NCI-H82 treated with DMSO at 0.1 percent for 48 hours (cell line): ENCODE results near the gene ZNF784.

Source experiments
- DNase-seq: peaks from one replicate; lab custom pipeline; 2025; ENCODE audit not compliant: unreplicated experiment; lab: John Stamatoyannopoulos, UW

Gene ZNF784

DNA sequence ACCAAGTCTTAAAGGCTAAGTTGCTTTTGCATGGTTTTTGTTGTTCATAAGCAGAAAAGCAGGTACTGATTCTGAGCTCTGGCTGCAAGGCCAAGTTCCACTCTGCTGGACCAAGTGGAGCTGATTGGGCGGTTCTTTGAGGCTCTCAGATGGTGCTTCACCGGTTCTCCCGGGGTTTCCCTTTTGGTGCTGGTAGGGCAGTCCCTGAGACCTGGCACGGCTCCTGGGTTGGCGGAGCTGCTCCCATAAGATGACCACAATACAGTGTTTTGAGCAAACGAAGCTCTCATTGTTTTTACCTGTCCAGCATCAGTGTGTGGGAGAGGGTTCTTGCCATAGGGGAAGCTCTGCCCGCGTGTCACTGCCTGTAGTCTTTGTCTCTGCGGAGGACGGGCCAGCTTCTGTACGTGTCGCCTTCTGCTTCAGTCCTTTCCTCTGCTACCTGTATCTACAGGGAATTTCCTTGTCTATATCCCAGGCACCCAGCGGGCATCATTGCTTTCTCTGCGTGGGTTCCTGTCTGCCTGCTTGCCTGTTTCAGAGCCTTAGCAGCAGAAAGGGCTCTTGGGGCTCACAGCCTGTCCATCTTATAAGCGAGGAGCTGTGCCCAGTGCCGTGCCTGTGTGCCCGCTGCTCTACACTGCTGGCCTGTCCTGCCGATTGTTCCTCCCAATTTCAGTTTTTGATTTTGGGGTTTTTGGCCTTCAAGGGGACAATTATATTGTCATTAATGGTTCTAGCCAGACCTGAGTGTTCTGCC, 32.8 kb upstream of the ZNF784 start:
- DNase-seq = no peak

GRCh38 chr19:55656552-55656951, 32.2 kb upstream of the ZNF784 start:
- no peak for DNase-seq

DNA sequence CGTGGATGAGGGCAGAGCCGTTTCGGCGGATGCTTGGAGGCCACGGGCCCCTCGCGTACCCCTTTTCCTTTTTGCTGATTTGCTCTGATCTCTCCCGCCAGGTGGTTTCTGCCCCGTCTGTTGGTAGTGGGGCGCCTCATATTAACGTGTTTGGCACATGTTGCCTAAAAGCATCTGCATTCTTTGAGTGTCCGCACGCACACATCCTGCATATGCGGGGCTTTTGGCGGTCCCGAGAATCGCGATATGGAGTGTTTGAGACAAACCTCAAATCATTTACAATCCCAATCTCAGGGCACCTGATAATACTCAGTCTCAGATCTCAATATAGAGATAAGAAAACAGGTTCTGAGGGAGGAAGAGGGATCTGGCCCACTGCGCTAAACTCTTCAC, 31.3 kb upstream of the ZNF784 start:
- DNase-seq = no peak

GRCh38 chr19:55654868-55655647, 30.7 kb upstream of the ZNF784 start, which contains the start of gene U2AF2:
U2AF2 (plus strand) TSS chr19:55655035; CDS start chr19:55655105, 70 bp downstream.
- peak; percentile 85 for DNase-seq

DNA sequence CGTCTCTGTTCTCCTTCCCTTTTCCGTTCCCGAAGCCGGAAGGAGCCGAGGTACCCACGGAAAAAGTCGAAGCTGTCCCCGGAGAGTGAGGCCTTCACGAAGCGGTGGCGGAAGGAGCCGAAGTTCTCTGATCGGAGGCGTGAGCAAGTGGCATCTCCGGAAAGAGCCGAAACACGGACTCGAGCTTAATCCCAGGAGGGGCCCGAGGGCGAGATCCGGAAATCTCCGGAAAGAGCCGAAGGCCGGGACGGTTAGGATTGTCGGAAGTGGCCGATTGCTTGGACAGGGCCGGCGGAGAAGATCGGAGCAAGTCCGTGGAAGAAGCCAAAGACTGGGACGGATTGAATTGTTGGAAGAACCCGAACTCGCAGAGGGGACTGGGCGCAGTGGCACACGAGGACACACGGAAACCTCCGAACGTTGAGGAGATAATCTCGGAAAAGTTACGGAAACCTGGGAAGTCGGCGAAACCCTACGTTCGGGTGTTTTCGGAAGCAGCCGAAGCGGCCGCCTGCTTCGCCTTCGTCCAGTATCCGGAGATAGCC, 30.0 kb upstream of the ZNF784 start:
- peak; percentile 94 for DNase-seq

- peak; percentile 99 for DNase-seq
These were observed 29.4 kb upstream of the ZNF784 start for GRCh38 chr19:55653651-55654322.

DNA sequence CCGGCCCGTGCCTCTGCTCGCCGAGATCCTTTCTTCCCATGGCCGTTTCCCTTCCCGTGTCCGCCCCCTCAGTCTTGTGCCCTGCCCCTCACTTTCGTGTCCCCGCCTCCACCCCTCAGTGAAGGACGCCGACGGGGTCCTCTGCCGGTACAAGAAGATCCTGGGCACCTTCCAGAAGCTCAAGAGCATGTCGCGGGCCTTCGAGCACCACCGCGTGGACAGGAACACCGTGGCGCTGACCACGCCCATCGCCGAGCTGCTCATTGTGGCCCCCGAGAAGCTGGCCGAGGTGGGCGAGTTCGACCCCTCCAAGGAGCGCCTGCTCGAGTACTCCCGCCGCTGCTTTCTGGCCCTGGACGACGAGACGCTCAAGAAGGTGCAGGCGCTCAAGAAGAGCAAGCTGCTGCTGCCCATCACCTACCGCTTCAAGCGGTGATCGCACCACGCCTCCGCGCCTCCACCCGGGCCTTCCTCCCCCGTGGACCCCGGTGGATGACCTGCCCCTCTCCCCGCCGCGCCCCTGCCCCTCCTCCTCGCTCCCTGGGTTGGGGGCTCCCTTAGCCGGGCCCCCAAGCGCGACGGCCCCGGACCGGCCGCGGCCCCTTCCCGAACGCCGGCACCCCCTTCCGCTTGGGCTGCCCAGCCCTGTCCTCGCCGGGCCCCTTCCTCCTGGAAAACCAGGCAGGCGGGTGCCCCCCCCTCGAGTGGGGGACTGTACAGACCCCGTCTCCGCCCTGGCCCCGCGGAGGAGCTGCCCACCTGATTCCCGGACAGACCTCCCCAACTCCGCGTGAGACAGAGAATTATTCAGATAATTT, 28.2 kb upstream of the ZNF784 start:
- no peak for DNase-seq

GRCh38 chr19:55651236-55651635, 26.9 kb upstream of the ZNF784 start:
- no peak for DNase-seq

DNA sequence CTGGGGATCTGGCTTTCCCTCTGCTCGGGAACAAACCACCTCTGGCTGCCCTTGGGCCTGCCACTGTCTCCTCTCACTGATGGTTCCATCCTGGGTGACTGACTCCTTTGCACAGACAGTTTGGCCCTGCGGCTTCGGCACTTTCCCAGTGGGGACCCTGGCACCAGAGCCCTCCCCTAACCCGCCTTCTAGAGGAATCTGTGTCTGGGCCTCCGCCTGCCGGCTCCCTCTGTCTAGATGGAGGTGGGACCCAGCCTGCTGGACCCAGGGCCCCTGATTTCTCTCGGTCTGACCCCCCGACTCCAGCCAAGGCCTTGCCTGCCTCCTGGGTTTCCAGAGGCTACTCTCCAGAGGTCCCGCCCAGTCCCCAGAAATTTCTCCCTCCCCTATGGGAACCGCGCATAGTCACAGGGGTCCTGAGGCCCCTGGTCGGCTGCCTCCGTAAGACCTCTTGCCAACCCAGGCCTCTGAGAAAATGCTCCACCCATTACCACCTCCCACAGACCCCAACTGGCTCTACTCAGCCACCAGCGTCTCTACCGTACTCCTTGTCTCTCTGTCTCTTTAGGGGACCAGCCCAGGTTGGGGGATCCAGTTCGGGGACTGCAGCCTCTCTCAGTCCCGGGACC, 26.4 kb upstream of the ZNF784 start:
- no peak for DNase-seq

- DNase-seq = no peak
These were observed 25.8 kb upstream of the ZNF784 start for GRCh38 chr19:55650126-55650557.

- no peak for DNase-seq
These were observed 25.1 kb upstream of the ZNF784 start for GRCh38 chr19:55649268-55650125.

GRCh38 chr19:55648585-55649267, 24.4 kb upstream of the ZNF784 start:
- no peak for DNase-seq

- peak; percentile 55 for DNase-seq
These were observed 23.6 kb upstream of the ZNF784 start, which contains the start of gene CCDC106 for GRCh38 chr19:55647732-55648584. CCDC106 (plus strand) TSS chr19:55648212; CDS start chr19:55649047, 835 bp downstream.

- DNase-seq = peak; percentile 51
These were observed 22.7 kb upstream of the ZNF784 start for GRCh38 chr19:55646889-55647731.

- no peak for DNase-seq
These were observed 21.1 kb upstream of the ZNF784 start for GRCh38 chr19:55645512-55645881.

GRCh38 chr19:55644842-55645511, 20.6 kb upstream of the ZNF784 start:
- DNase-seq = no peak
